Caco-2 (cell line): ENCODE data around the gene PEDS1. TPM values are rescaled to one million over a fixed set of nuclear protein-coding genes. Genes with fewer than 3 reads are reported as not detected.
A peak's percentile ranks its signal among the peaks of the same experiment; 100 is the strongest.

Experiments
- BruUV-seq: library from RNA; stranded (reverse); fragments of 400-500 nt; replicated peaks from 2 replicates; lab custom pipeline; 2021; lab: Mats Ljungman, UMichigan
- CTCF ChIA-PET: fragments of 300-600 bp; sonication (Branson Sonifier 250); formaldehyde crosslinking; loops from one replicate; lab custom pipeline; 2022; ENCODE audit warnings: antibody characterized with exemption; lab: Charles Lee
- POLR2A ChIA-PET: fragments of 300-600 bp; sonication (Branson Sonifier 250); formaldehyde crosslinking; loops from one replicate; lab custom pipeline; 2022; ENCODE audit warnings: antibody characterized with exemption; lab: Charles Lee
- DNase-seq, 2 experiments: peaks; one replicate each; pipeline versions ENCODE4 v3.0.0 to v3.0.0-alpha.2; 2020 to 2022
- H3K27me3 ChIP-seq: replicated peaks from 2 replicates; pipeline ENCODE4 v1.6.0; 2011; ENCODE audit warnings: low read length; ENCODE audit not compliant: control insufficient read depth, insufficient read depth
- H3K36me3 ChIP-seq: 2 replicates; pipeline ENCODE4 v1.5.1; 2011; ENCODE audit warnings: low read length; ENCODE audit not compliant: control insufficient read depth, insufficient read depth
- H3K4me1 ChIP-seq: fragments of 250-450 bp; sonication (Bioruptor Pico); 2 replicates; pipeline ENCODE4 v1.5.1; 2020; ENCODE audit warnings: mild to moderate bottlenecking
- H3K4me3 ChIP-seq: 2 replicates; pipeline ENCODE4 v1.5.1; 2011; ENCODE audit warnings: low read depth, mild to moderate bottlenecking, control low read depth, low read length
- H3K9me3 ChIP-seq: fragments of 250-450 bp; sonication (Bioruptor Pico); 2 replicates; pipeline ENCODE4 v1.5.1; 2020; ENCODE audit warnings: mild to moderate bottlenecking, moderate library complexity
- H3K27ac Mint-ChIP-seq: one replicate; pipeline ENCODE4 v1.8.0; 2022; ENCODE audit warnings: mixed read lengths; ENCODE audit not compliant: unreplicated experiment
- H3K27me3 Mint-ChIP-seq: one replicate; pipeline ENCODE4 v1.8.0; 2022; ENCODE audit warnings: mixed read lengths; ENCODE audit not compliant: insufficient read depth, unreplicated experiment
- H3K36me3 Mint-ChIP-seq: one replicate; pipeline ENCODE4 v1.8.0; 2022; ENCODE audit warnings: mild to moderate bottlenecking, mixed read lengths; ENCODE audit not compliant: insufficient read depth, unreplicated experiment
- H3K4me1 Mint-ChIP-seq: one replicate; pipeline ENCODE4 v1.8.0; 2022; ENCODE audit warnings: low read depth, mixed read lengths; ENCODE audit not compliant: unreplicated experiment
- H3K4me3 Mint-ChIP-seq: one replicate; pipeline ENCODE4 v1.8.0; 2022; ENCODE audit warnings: mild to moderate bottlenecking, moderate library complexity, mixed read lengths; ENCODE audit not compliant: unreplicated experiment
- H3K9me3 Mint-ChIP-seq: one replicate; pipeline ENCODE4 v1.8.0; 2022; ENCODE audit warnings: mixed read lengths; ENCODE audit not compliant: unreplicated experiment
- CTCF ChIP-seq, 2 experiments: fragments of 200-600 bp in 1 of 2; IDR thresholded peaks; 1 replicate in 1 of 2; 2 replicates in 1 of 2; pipeline versions ENCODE4 v1.5.1 to v1.8.0; 2011 to 2022; ENCODE audit warnings: antibody characterized with exemption in 1 of 2, control low read depth in 1 of 2, inconsistent platforms in 1 of 2, low read depth in 1 of 2, low read length in 1 of 2, mild to moderate bottlenecking in 1 of 2, moderate library complexity in 1 of 2; ENCODE audit not compliant: insufficient read depth in 1 of 2, severe bottlenecking in 1 of 2, unreplicated experiment in 1 of 2
- intact Hi-C: fragments of 100-400 bp; cut with micrococcal nuclease; formaldehyde crosslinking; loops from one replicate; pipeline ENCODE4 v1.10.0; 2022; ENCODE audit not compliant: unreplicated experiment
- total RNA-seq: library from RNA; stranded (reverse); gene quantifications from 2 replicates; pipeline ENCODE4 v1.2.3, GENCODE V29; 2022

Gene PEDS1
- total RNA-seq, 1 experiment from 2014 or later, result 78.3 TPM

GRCh38 chr20:50175938-50176933, 22.7 kb upstream of the PEDS1 start:
- Mint-ChIP-seq H3K4me3 (no peak overlapping the region), H3K27me3 (no peaks in the 10 kb centered on the region), H3K4me1 (peaks cover 14% of the 10 kb centered on the region), H3K27ac (no peak overlapping the region), H3K36me3 (peaks cover 7% of the 10 kb centered on the region), H3K9me3 (no peaks in the 10 kb centered on the region)
- no peak for TF ChIP-seq CTCF (IDR thresholded peaks at IDR 0.05; ENCODE audit: insufficient read depth in 1 of 2, low read depth in 1 of 2, low read length in 1 of 2, severe bottlenecking in 1 of 2, unreplicated experiment in 1 of 2)
- ChIA-PET POLR2A (interaction anchor here (1.2 kb wide), 1 partner anchor 61 kb away, joined by 4 read pairs; no protein-coding TSS in a partner anchor), CTCF (interaction anchor here (0.7 to 2.2 kb wide), 4 partner anchors 55 to 211 kb away, joined by 3 to 9 read pairs (median 4); no protein-coding TSS in a partner anchor)
- Histone ChIP-seq H3K4me1 (peaks cover 14% of the 10 kb centered on the region), H3K27me3 (no peaks in the 10 kb centered on the region), H3K36me3 (no peaks in the 10 kb centered on the region), H3K9me3 (no peaks in the 10 kb centered on the region), H3K4me3 (no peak overlapping the region)
- intact Hi-C loops, result no loop called here
- no TSS peak for BruUV-seq
- DNase-seq, result no peak

- no TSS peak for BruUV-seq
- CTCF ChIA-PET, result interaction anchor here (0.7 kb wide), 1 partner anchor 22 kb away, joined by 3 read pairs; no protein-coding TSS in a partner anchor
- H3K4me1 ChIP-seq, result peaks cover 14% of the 10 kb centered on the region
- peaks cover 7% of the 10 kb centered on the region for H3K36me3 Mint-ChIP-seq
- H3K27me3 Mint-ChIP-seq, result no peaks in the 10 kb centered on the region
- no peak overlapping the region for H3K27ac Mint-ChIP-seq
- no peaks in the 10 kb centered on the region for H3K9me3 Mint-ChIP-seq
- H3K36me3 ChIP-seq, result no peaks in the 10 kb centered on the region
- no peak for TF ChIP-seq CTCF (IDR thresholded peaks at IDR 0.05; ENCODE audit: insufficient read depth in 1 of 2, low read depth in 1 of 2, low read length in 1 of 2, severe bottlenecking in 1 of 2, unreplicated experiment in 1 of 2)
- H3K4me3 Mint-ChIP-seq, result no peak overlapping the region
- H3K4me3 ChIP-seq, result no peak overlapping the region
- H3K4me1 Mint-ChIP-seq, result peaks cover 20% of the 10 kb centered on the region
- no peak for DNase-seq
- H3K27me3 ChIP-seq, result no peaks in the 10 kb centered on the region
- POLR2A ChIA-PET, result interaction anchor here (0.6 kb wide), 3 partner anchors 20 to 258 kb away, joined by 3 to 5 read pairs (median 4); no protein-coding TSS in a partner anchor
- intact Hi-C loops, result no loop called here
- no peaks in the 10 kb centered on the region for H3K9me3 ChIP-seq
Observed at GRCh38 chr20:50174456-50174855, 20.9 kb upstream of the PEDS1 start.

- DNase-seq, result peak; percentile 99
- peak in 1 of 2 experiments; percentile 0 for TF ChIP-seq CTCF (IDR thresholded peaks at IDR 0.05; ENCODE audit: insufficient read depth in 1 of 2, low read depth in 1 of 2, low read length in 1 of 2, severe bottlenecking in 1 of 2, unreplicated experiment in 1 of 2)
- Mint-ChIP-seq H3K4me3 (peak overlapping the region; percentile 70), H3K4me1 (peaks cover 13% of the 10 kb centered on the region), H3K27me3 (no peaks in the 10 kb centered on the region), H3K36me3 (peaks cover 7% of the 10 kb centered on the region), H3K9me3 (no peaks in the 10 kb centered on the region), H3K27ac (peak overlapping the region; percentile 48)
- H3K4me3 ChIP-seq, result peak overlapping the region; percentile 47
- CTCF ChIA-PET, result interaction anchor here (0.5 to 2.8 kb wide), 29 partner anchors 8 to 483 kb away, joined by 3 to 62 read pairs (median 4); partner anchors contain the start of genes CEBPB, PEDS1 and UBE2V1
- peaks cover 18% of the 10 kb centered on the region for H3K4me1 ChIP-seq
- POLR2A ChIA-PET, result interaction anchor here (0.6 to 1.9 kb wide), 15 partner anchors 10 to 759 kb away, joined by 3 to 51 read pairs (median 4); partner anchors contain the start of genes ADNP, CEBPB, PEDS1 and PTPN1
- intact Hi-C loops, result no loop called here
- no peaks in the 10 kb centered on the region for H3K9me3 ChIP-seq
- BruUV-seq, result no TSS peak
- H3K27me3 ChIP-seq, result no peaks in the 10 kb centered on the region
- H3K36me3 ChIP-seq, result no peaks in the 10 kb centered on the region
Observed at GRCh38 chr20:50172347-50173013, 19.0 kb upstream of the PEDS1 start.
